ENCODE results near the gene ING5. TPM values are rescaled to one million over a fixed set of nuclear protein-coding genes. Genes with fewer than 3 reads are reported as not detected.

ING5 gene
- total RNA-seq, 2 experiments from 2014 or later, result 26.4 to 27.4 TPM

- Mint-ChIP-seq H3K4me1 (peaks cover 27% of the 10 kb centered on the region), H3K4me3 (peak overlapping the region; percentile 79), H3K27me3 (no peaks in the 10 kb centered on the region), H3K36me3 (ENCODE audit: low read depth) (peaks cover 19% of the 10 kb centered on the region), H3K9me3 (peaks cover 2% of the 10 kb centered on the region), H3K27ac (peak overlapping the region; percentile 84)
- no peak for DNase-seq
- ChIA-PET CTCF (interaction anchor here (0.6 to 5.9 kb wide), 11 partner anchors 8 to 385 kb away, joined by 3 to 54 read pairs (median 4); partner anchors contain the start of genes D2HGDH, DTYMK, HDLBP and SEPTIN2), POLR2A (interaction anchor here (1.0 to 7.6 kb wide), 15 partner anchors 9 to 385 kb away, joined by 3 to 141 read pairs (median 10); partner anchors contain the start of genes D2HGDH, DTYMK, HDLBP and PDCD1)
Observed at GRCh38 chr2:241701149-241701398, 765 bp upstream of the ING5 start.

- peaks cover 28% of the 10 kb centered on the region for H3K36me3 Mint-ChIP-seq (ENCODE audit: low read depth)
- peaks cover 6% of the 10 kb centered on the region for H3K9me3 Mint-ChIP-seq
- DNase-seq, result peak; percentile 85
- CTCF ChIA-PET, result interaction anchor here (0.8 to 5.9 kb wide), 14 partner anchors 9 to 624 kb away, joined by 3 to 54 read pairs (median 4); partner anchors contain the start of genes D2HGDH, DTYMK, HDLBP and SEPTIN2
- peak overlapping the region; percentile 38 for H3K27ac Mint-ChIP-seq
- H3K27me3 Mint-ChIP-seq, result no peaks in the 10 kb centered on the region
- H3K4me1 Mint-ChIP-seq, result peaks cover 27% of the 10 kb centered on the region
- peak overlapping the region; percentile 76 for H3K4me3 Mint-ChIP-seq
- POLR2A ChIA-PET, result interaction anchor here (1.0 to 7.6 kb wide), 20 partner anchors 10 to 389 kb away, joined by 3 to 141 read pairs (median 9); partner anchors contain the start of genes D2HGDH, DTYMK, HDLBP and PDCD1
Observed at GRCh38 chr2:241702155-241703031, 554 bp downstream of the ING5 start.

- Mint-ChIP-seq H3K4me1 (peaks cover 27% of the 10 kb centered on the region), H3K9me3 (peaks cover 6% of the 10 kb centered on the region), H3K27ac (peak overlapping the region; percentile 38), H3K4me3 (peak overlapping the region; percentile 76), H3K36me3 (ENCODE audit: low read depth) (peaks cover 31% of the 10 kb centered on the region), H3K27me3 (no peaks in the 10 kb centered on the region)
- ChIA-PET CTCF (interaction anchor here (1.6 to 5.9 kb wide), 5 partner anchors 11 to 175 kb away, joined by 11 to 54 read pairs (median 27); partner anchors contain the start of genes D2HGDH and DTYMK), POLR2A (interaction anchor here (0.5 to 7.6 kb wide), 11 partner anchors 10 to 1143 kb away, joined by 3 to 141 read pairs (median 10); partner anchors contain the start of genes D2HGDH, DTYMK and PDCD1)
- DNase-seq, result no peak
Observed at GRCh38 chr2:241703032-241703604, 1.3 kb downstream of the ING5 start.

- POLR2A ChIA-PET, result interaction anchor here (0.7 kb wide), 1 partner anchor 354 kb away, joined by 4 read pairs; no protein-coding TSS in a partner anchor
Observed at GRCh38 chr2:241706537-241706936, 4.7 kb downstream of the ING5 start.

GRCh38 chr2:241708879-241709278, 7.0 kb downstream of the ING5 start:
- H3K4me3 Mint-ChIP-seq, result no peak overlapping the region
- no peak for DNase-seq
- peaks cover 61% of the 10 kb centered on the region for H3K36me3 Mint-ChIP-seq (ENCODE audit: low read depth)
- H3K4me1 Mint-ChIP-seq, result peaks cover 2% of the 10 kb centered on the region
- H3K9me3 Mint-ChIP-seq, result peaks cover 6% of the 10 kb centered on the region
- POLR2A ChIA-PET, result no interaction called here
- no peaks in the 10 kb centered on the region for H3K27me3 Mint-ChIP-seq
- CTCF ChIA-PET, result no interaction called here
- H3K27ac Mint-ChIP-seq, result no peak overlapping the region

More at GRCh38 chr2:241706537-241706936, 4.7 kb downstream of the ING5 start:
- CTCF ChIA-PET, result interaction anchor here (0.9 to 1.7 kb wide), 3 partner anchors 9 to 27 kb away, joined by 4 to 5 read pairs (median 4); no protein-coding TSS in a partner anchor
- no peak overlapping the region for H3K27ac Mint-ChIP-seq
- peaks cover 12% of the 10 kb centered on the region for H3K4me1 Mint-ChIP-seq
- DNase-seq, result no peak
- no peaks in the 10 kb centered on the region for H3K27me3 Mint-ChIP-seq
- H3K36me3 Mint-ChIP-seq (ENCODE audit: low read depth), result peaks cover 54% of the 10 kb centered on the region
- no peak overlapping the region for H3K4me3 Mint-ChIP-seq
- peaks cover 6% of the 10 kb centered on the region for H3K9me3 Mint-ChIP-seq

GRCh38 chr2:241719093-241719492, 17.3 kb downstream of the ING5 start:
- Mint-ChIP-seq H3K4me1 (no peaks in the 10 kb centered on the region), H3K27ac (no peak overlapping the region), H3K9me3 (peaks cover 4% of the 10 kb centered on the region), H3K36me3 (ENCODE audit: low read depth) (peaks cover 48% of the 10 kb centered on the region), H3K27me3 (no peaks in the 10 kb centered on the region), H3K4me3 (no peak overlapping the region)
- CTCF ChIA-PET, result no interaction called here
- DNase-seq, result no peak
- POLR2A ChIA-PET, result interaction anchor here (0.9 kb wide), 1 partner anchor 18 kb away, joined by 5 read pairs; the partner anchor contains the start of gene ING5

GRCh38 chr2:241720099-241720498, 18.3 kb downstream of the ING5 start:
- POLR2A ChIA-PET, result interaction anchor here (0.6 to 0.9 kb wide), 2 partner anchors 9 to 19 kb away, joined by 3 to 5 read pairs; partner anchors contain the start of gene ING5

GRCh38 chr2:241720560-241720959, 18.7 kb downstream of the ING5 start:
- peaks cover 47% of the 10 kb centered on the region for H3K36me3 Mint-ChIP-seq (ENCODE audit: low read depth)
- H3K9me3 Mint-ChIP-seq, result peaks cover 4% of the 10 kb centered on the region
- H3K4me3 Mint-ChIP-seq, result no peak overlapping the region
- ChIA-PET POLR2A (interaction anchor here (0.6 kb wide), 1 partner anchor 9 kb away, joined by 3 read pairs; no protein-coding TSS in a partner anchor), CTCF (interaction anchor here (1.1 kb wide), 1 partner anchor 158 kb away, joined by 3 read pairs; no protein-coding TSS in a partner anchor)
- no peak overlapping the region for H3K27ac Mint-ChIP-seq
- H3K27me3 Mint-ChIP-seq, result no peaks in the 10 kb centered on the region
- H3K4me1 Mint-ChIP-seq, result no peaks in the 10 kb centered on the region
- no peak for DNase-seq

More at GRCh38 chr2:241720099-241720498, 18.3 kb downstream of the ING5 start:
- peaks cover 4% of the 10 kb centered on the region for H3K9me3 Mint-ChIP-seq
- H3K4me1 Mint-ChIP-seq, result no peaks in the 10 kb centered on the region
- H3K4me3 Mint-ChIP-seq, result no peak overlapping the region
- H3K36me3 Mint-ChIP-seq (ENCODE audit: low read depth), result peaks cover 46% of the 10 kb centered on the region
- H3K27me3 Mint-ChIP-seq, result no peaks in the 10 kb centered on the region
- H3K27ac Mint-ChIP-seq, result no peak overlapping the region
- DNase-seq, result no peak
- CTCF ChIA-PET, result no interaction called here

- no peak for DNase-seq
- H3K4me1 Mint-ChIP-seq, result no peaks in the 10 kb centered on the region
- ChIA-PET POLR2A (no interaction called here), CTCF (interaction anchor here (1.1 kb wide), 1 partner anchor 157 kb away, joined by 3 read pairs; no protein-coding TSS in a partner anchor)
- H3K4me3 Mint-ChIP-seq, result no peak overlapping the region
- H3K36me3 Mint-ChIP-seq (ENCODE audit: low read depth), result peaks cover 43% of the 10 kb centered on the region
- peaks cover 4% of the 10 kb centered on the region for H3K9me3 Mint-ChIP-seq
- no peak overlapping the region for H3K27ac Mint-ChIP-seq
- no peaks in the 10 kb centered on the region for H3K27me3 Mint-ChIP-seq
Observed at GRCh38 chr2:241721852-241722251, 20.0 kb downstream of the ING5 start.

GRCh38 chr2:241722896-241723454, 21.1 kb downstream of the ING5 start:
- no peaks in the 10 kb centered on the region for H3K4me1 Mint-ChIP-seq
- no peak overlapping the region for H3K27ac Mint-ChIP-seq
- CTCF ChIA-PET, result no interaction called here
- H3K36me3 Mint-ChIP-seq (ENCODE audit: low read depth), result peaks cover 43% of the 10 kb centered on the region
- POLR2A ChIA-PET, result no interaction called here
- peaks cover 4% of the 10 kb centered on the region for H3K9me3 Mint-ChIP-seq
- no peak overlapping the region for H3K4me3 Mint-ChIP-seq
- DNase-seq, result no peak
- H3K27me3 Mint-ChIP-seq, result no peaks in the 10 kb centered on the region

GRCh38 chr2:241724259-241724974, 22.6 kb downstream of the ING5 start:
- H3K36me3 Mint-ChIP-seq (ENCODE audit: low read depth), result peaks cover 43% of the 10 kb centered on the region
- no peaks in the 10 kb centered on the region for H3K4me1 Mint-ChIP-seq
- no peak overlapping the region for H3K27ac Mint-ChIP-seq
- peaks cover 4% of the 10 kb centered on the region for H3K9me3 Mint-ChIP-seq
- POLR2A ChIA-PET, result no interaction called here
- CTCF ChIA-PET, result interaction anchor here (0.7 kb wide), 1 partner anchor 23 kb away, joined by 3 read pairs; no protein-coding TSS in a partner anchor
- H3K4me3 Mint-ChIP-seq, result no peak overlapping the region
- no peaks in the 10 kb centered on the region for H3K27me3 Mint-ChIP-seq
- DNase-seq, result no peak

Measured in activated CD4-positive, alpha-beta memory T cell treated with anti-CD3 and anti-CD28 coated beads, Interleukin-2, amount 10 ng/mL, durations not matched to agents 7 days and 5 days (primary cell).